HuH-7 (cell line): Measurements from ENCODE around the gene RASSF5.

Experiments used
- DNase-seq: peaks from one replicate; pipeline ENCODE4 v3.0.0; 2011; ENCODE audit warnings: low spot score

The RASSF5 gene, protein sequence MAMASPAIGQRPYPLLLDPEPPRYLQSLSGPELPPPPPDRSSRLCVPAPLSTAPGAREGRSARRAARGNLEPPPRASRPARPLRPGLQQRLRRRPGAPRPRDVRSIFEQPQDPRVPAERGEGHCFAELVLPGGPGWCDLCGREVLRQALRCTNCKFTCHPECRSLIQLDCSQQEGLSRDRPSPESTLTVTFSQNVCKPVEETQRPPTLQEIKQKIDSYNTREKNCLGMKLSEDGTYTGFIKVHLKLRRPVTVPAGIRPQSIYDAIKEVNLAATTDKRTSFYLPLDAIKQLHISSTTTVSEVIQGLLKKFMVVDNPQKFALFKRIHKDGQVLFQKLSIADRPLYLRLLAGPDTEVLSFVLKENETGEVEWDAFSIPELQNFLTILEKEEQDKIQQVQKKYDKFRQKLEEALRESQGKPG

DNA sequence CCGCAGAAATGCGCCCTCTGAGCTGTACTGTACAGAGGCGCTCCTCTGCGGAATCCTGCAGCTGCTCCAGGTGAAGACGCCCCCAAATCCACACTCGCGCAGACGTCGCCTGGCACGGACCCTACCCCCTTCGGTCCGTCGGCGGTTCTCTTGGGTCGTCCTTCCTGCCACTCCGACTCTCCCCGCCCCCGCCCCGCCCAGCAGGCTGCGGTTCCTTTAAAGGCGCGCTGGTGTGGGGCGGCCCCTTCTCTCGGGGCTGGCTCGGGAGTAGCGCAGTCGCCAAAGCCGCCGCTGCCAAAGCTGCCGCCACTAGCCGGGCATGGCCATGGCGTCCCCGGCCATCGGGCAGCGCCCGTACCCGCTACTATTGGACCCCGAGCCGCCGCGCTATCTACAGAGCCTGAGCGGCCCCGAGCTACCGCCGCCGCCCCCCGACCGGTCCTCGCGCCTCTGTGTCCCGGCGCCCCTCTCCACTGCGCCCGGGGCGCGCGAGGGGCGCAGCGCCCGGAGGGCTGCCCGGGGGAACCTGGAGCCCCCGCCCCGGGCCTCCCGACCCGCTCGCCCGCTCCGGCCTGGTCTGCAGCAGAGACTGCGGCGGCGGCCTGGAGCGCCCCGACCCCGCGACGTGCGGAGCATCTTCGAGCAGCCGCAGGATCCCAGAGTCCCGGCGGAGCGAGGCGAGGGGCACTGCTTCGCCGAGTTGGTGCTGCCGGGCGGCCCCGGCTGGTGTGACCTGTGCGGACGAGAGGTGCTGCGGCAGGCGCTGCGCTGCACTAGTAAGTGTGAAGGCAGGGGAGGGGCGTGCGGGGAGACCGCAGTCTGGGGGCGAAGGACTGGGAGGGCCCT lies at the start of gene RASSF5:
Gene RASSF5 (plus strand): TSS at position 248 of the 846 bp plus-strand sequence. CDS start 72 bp downstream, at position 320.
- peak; percentile 66 for DNase-seq

- no peak for DNase-seq
Observed at GRCh38 chr1:206459703-206460102, 47.6 kb upstream of the RASSF5 start.

- no peak for DNase-seq
Observed at GRCh38 chr1:206460836-206461426, 46.4 kb upstream of the RASSF5 start.

DNA sequence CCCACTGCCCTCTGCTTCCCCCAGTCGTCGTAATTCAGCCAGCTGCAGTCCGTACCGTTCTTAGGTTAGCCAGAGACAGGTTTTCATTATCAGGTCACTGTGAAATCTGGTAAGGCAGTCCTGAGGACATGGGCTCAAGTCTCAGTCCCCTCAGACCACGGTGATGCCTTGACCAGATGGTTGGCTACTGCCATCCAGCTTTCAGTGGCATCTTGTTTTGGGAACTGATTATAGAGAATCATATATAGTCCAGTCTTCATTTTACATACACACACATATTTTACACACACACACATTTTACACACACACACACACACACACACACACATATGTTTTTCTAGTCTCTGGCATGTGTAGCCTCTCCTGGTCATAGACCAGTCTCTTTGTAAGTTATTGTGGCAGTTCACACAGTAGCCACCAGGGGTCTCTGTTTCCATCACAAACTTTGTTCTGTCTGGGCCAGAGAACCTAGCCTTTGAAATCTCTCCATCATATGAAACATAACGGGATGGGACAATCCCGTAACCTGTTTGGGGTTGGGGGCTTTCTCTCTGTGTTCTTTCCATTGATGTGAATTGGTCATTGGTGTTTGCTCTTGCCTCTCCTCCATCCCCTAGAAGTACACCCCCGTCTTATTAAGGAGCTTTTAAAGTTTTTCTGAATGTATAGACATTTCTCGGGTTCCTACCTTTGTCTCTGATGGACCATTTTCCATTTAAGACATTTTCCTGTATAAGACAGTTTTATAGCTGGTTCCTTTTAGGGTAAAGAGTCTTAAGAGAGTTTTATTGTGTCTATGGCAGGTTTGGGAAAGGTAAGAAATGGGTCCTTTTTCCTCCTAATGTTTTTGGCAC lies 45.5 kb upstream of the RASSF5 start:
- DNase-seq: peak; percentile 73

GRCh38 chr1:206463137-206463536 lies 44.2 kb upstream of the RASSF5 start:
- no peak for DNase-seq

DNA sequence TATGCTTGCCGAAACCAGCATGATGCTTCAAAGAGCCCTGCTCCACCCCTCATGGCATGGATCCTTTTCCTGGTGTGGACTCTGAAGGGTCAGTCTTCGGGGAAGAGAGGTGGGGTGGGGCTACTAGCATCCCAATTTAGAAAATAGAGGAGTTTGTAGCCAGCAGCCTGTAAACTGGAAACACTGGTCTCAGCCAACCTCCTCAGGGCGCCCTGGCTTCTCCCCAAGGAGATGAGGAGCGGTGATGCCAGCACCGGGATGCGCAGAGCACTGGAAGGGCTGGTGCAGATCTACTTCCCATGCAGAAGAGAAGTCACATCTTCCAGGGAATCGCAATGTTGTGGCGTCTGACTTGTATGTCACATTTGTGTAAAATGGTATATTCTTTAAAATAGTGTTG lies 43.4 kb upstream of the RASSF5 start:
- DNase-seq: no peak

- no peak for DNase-seq
Observed at GRCh38 chr1:206464456-206464964, 42.8 kb upstream of the RASSF5 start.

- DNase-seq: no peak
Observed at GRCh38 chr1:206465951-206466350, 41.4 kb upstream of the RASSF5 start.

- no peak for DNase-seq
Observed at GRCh38 chr1:206466840-206467649, 40.3 kb upstream of the RASSF5 start.

GRCh38 chr1:206467915-206468314 lies 39.4 kb upstream of the RASSF5 start:
- DNase-seq: no peak

DNA sequence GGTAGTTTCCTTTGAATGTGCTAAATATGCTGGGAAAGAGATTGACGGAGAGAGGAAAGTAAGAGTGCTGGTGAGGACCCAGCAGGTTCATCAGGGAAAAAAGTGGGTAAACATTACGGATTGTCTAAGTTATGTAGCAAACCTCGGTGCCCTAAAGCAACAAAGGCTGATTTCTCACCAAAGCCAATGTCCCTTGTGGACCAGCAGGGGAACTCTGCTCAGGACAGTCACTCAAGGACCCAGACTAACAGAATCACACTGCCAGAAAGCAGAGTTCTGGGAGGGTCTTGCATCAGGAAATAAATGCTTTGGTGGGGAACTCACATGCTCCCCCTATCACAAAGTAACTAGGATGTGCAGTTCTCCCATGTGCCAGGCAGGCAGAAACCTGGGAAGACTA lies 38.8 kb upstream of the RASSF5 start:
- DNase-seq: peak; percentile 32

GRCh38 chr1:206469411-206469932 lies 37.9 kb upstream of the RASSF5 start:
- peak; percentile 52 for DNase-seq

DNA sequence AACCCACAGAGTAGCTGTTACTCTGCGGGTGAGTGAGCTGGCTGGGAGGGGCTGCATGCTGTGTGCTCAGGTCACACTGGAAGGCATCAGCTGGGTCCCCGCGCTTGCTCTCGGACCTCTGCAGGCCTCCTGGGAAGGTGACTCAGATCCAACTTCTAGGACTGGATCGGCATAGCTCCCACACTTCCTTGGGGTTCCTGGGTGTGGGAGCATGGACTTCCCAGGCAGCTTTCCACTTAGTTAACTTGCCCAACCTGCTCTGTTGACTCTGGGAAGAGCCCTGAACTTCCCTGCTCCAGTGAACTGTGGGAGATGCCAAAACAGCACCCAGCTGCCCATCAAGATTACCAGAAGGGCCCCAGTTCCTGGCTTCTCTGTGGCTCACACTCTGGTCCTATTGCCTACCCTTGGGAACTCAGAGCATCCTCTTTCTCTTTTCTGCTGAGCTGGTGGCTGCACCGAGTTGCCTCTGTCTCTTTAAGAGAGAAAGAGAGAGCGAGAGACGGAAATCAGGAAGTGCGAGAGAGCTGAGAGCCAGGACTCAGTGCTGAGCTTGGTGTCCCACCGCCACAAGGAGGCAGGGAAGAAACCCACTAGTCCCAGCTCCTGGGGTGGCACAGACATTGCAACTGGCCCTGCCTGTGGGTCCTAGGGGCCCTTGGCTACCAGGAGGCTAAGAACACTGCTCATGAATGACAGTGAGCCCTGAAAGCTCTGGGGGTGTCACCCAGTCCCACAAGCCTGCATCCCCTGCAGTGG lies 37.2 kb upstream of the RASSF5 start, which contains the start of gene IKBKE:
Gene IKBKE (plus strand): TSS at position 544 of the 759 bp plus-strand sequence. CDS start 2,752 bp downstream, outside the sequence.
- DNase-seq: peak; percentile 82

- peak; percentile 39 for DNase-seq
Observed at GRCh38 chr1:206470692-206471414, 36.5 kb upstream of the RASSF5 start.

DNA sequence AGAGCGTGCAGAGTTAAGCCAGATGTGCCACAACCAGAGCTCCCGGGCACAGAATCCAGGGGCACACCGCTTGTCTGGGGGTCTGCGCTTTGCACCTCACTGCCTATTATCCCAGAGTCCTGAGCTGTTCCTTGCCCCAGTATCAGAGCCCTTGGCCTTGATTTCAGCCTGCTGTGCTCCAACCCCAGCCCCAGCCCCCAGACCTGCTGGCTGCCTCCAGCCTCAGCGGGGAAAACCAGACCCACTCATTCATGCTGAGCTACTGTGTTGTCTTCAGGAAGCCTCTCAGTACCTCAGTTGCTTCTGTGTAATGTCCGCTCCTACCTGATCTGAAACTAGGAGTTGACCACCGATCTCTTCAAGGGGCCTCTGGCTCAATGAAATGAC lies 35.9 kb upstream of the RASSF5 start:
- DNase-seq: no peak

DNA sequence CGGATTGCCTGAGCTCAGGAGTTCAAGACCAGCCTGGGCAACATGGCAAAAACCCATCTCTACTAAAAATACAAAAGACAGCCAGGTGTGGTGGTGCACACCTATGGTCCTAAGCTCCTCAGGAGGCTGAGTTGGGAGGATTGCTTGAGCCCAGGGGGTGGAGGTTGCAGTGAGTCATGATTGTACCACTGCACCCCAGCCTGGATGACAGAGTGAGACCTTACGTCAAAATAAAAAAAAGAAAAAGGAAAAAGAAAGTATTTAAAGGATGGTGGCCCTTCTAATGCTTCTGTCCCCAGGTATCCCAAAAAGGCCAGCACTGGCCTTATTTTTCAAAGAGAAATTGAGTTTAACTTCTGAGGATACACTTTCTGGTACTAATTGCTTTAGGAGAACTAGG lies 35.3 kb upstream of the RASSF5 start:
- no peak for DNase-seq

DNA sequence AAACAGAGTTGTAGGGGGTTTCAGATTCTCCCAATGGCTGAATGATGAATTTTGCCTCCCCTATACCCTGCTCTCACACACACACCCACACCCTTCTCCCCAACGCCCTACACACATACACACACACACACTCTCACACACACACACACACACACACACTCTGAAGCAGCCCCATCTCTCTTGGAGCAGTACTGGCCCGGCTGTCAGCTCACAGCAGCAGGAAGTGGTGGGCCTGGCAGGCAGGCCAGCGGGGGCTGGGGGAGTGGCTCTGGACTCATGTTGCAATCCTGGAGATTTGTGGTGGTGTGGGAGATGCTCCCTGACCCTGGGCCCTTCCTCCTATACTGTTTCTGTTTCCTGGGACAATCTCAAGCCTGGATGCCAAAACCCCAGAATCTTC lies 34.9 kb upstream of the RASSF5 start:
- DNase-seq: peak; percentile 65

DNA sequence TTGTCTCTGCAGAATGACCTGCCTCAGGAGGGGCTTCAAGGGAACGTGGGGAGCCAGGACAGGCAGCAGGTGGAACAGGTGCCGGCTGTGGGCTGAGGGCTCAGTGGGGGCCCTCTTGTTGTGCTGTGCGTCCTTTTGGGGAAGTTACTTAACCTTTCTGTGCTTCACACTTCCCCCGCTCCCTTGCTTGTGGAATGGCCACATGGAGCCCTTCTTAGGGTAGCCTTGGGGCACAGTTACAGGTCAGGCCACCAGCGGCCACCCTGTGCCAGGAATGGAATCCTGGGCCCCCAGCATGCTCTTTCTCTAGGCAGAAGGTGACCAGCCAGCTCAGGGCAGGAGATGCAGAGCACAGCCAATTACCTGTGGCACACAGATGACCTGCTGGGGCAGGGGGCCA lies 34.4 kb upstream of the RASSF5 start:
- no peak for DNase-seq

DNA sequence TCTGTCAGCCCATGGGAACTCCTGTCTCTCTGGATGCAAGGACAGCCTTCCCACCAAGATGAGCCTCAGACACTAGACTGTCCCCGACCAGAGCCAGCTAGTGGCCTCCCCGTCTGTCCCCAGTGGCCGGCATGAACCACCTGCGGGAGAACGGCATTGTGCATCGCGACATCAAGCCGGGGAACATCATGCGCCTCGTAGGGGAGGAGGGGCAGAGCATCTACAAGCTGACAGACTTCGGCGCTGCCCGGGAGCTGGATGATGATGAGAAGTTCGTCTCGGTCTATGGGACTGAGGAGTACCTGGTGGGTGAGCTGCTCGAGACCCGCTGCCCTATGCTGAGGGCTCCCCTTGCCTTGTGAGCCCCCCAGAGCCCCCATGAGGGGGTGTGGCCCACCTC lies 31.3 kb upstream of the RASSF5 start:
- no peak for DNase-seq
